ENCODE measurements around the gene CCDC85C. TPM values are rescaled to one million over a fixed set of nuclear protein-coding genes. Genes with fewer than 3 reads are reported as not detected.

The CCDC85C gene
- total and polyA plus RNA-seq, 10 of the 15 experiments (the other 5 are each of a cell fraction or from before 2014, with no cell fraction given): 0.03 to 3.6 (median 1.1) TPM

DNA sequence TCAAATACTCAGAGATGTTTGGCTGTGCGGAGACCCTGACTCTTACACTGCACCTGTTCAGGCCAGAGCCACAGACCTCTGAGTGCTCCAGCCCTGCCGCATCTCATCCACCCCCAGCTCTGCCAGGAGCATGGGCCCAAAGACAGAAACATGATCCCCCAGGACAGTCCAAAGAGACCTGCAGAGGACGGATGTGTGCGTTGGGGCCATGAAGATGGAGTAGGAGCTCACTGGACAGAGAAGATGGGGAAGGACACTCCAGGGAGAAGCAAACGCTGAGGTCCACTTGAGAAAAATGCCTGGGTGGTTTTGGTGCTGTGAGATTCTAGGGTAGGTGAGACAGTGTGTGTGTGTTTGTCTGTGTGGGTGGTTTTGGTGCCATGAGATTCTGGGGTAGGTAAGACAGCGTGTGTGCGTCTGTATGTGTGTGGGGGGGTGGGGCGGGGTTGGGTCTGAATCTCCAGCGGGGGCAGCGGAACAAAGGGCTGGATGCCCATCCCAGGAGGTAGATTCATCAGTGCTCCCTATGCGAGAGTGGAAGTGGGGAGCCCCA is 40.1 kb upstream of the CCDC85C start:
- no peak overlapping the region for H3K27ac ChIP-seq (ENCODE audit: control insufficient read depth, insufficient read depth)
- no TSS peak for BruUV-seq (replicated peaks)
- no peaks in the 10 kb centered on the region; a peak in 2 of 4 replicates for H3K27me3 ChIP-seq (replicated peaks in 1 of 2; ENCODE audit: control insufficient read depth in 2 of 2, insufficient read depth in 2 of 2, low read length in 1 of 2)
- no peak overlapping the region for H3K4me3 ChIP-seq
- ATAC-seq (no peak), FAIRE-seq (no peak), DNase-seq (ENCODE audit: low read depth, low spot score) (no peak)
- intact Hi-C loops (cut with micrococcal nuclease; ENCODE audit: unreplicated experiment) (no loop called here), in situ Hi-C loops (cut with MboI) (no loop called here)
- SMC1A ChIA-PET (ENCODE audit: uncharacterized antibody, unreplicated experiment): no interaction called here
- RAD21 ChIA-PET (ENCODE audit: unreplicated experiment): no interaction called here
- WGBS (ENCODE audit: insufficient coverage, insufficient replicate concordance, low lambda C conversion rate, missing lambda C conversion rate): 62% methylated on average over 11 of the region's 11 CpGs
- H3K36me3 ChIP-seq (ENCODE audit: control insufficient read depth in 2 of 2, insufficient read depth in 2 of 2, low read length in 1 of 2): no peaks in the 10 kb centered on the region
- H3K4me2 ChIP-seq (ENCODE audit: control insufficient read depth, insufficient read depth): no peak overlapping the region
- TF ChIP-seq SRF (IDR thresholded peaks at IDR 0.05; ENCODE audit: low read depth in 2 of 2, low read length in 2 of 2) (no peak), CBX3 (IDR thresholded peaks at IDR 0.05; ENCODE audit: borderline replicate concordance, low read depth) (no peak), ESRRA (IDR thresholded peaks at IDR 0.05; ENCODE audit: low read length) (no peak), FOXM1 (IDR thresholded peaks at IDR 0.05; ENCODE audit: low read depth, low read length) (no peak), ZNF24 (IDR thresholded peaks at IDR 0.05) (no peak), YY1 (IDR thresholded peaks at IDR 0.05; ENCODE audit: low read depth, low read length) (no peak), NRF1 (conservative IDR thresholded peaks at IDR 0.05; ENCODE audit: low read depth, low read length) (no peak), SIX5 (IDR thresholded peaks at IDR 0.05; ENCODE audit: low read depth, low read length, severe bottlenecking) (no peak), DPF2 (IDR thresholded peaks at IDR 0.05) (no peak)
- TF ChIP-seq, protein P1, sequence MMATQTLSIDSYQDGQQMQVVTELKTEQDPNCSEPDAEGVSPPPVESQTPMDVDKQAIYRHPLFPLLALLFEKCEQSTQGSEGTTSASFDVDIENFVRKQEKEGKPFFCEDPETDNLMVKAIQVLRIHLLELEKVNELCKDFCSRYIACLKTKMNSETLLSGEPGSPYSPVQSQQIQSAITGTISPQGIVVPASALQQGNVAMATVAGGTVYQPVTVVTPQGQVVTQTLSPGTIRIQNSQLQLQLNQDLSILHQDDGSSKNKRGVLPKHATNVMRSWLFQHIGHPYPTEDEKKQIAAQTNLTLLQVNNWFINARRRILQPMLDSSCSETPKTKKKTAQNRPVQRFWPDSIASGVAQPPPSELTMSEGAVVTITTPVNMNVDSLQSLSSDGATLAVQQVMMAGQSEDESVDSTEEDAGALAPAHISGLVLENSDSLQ (IDR thresholded peaks at IDR 0.05): no peak
- TF ChIP-seq, protein P2, sequence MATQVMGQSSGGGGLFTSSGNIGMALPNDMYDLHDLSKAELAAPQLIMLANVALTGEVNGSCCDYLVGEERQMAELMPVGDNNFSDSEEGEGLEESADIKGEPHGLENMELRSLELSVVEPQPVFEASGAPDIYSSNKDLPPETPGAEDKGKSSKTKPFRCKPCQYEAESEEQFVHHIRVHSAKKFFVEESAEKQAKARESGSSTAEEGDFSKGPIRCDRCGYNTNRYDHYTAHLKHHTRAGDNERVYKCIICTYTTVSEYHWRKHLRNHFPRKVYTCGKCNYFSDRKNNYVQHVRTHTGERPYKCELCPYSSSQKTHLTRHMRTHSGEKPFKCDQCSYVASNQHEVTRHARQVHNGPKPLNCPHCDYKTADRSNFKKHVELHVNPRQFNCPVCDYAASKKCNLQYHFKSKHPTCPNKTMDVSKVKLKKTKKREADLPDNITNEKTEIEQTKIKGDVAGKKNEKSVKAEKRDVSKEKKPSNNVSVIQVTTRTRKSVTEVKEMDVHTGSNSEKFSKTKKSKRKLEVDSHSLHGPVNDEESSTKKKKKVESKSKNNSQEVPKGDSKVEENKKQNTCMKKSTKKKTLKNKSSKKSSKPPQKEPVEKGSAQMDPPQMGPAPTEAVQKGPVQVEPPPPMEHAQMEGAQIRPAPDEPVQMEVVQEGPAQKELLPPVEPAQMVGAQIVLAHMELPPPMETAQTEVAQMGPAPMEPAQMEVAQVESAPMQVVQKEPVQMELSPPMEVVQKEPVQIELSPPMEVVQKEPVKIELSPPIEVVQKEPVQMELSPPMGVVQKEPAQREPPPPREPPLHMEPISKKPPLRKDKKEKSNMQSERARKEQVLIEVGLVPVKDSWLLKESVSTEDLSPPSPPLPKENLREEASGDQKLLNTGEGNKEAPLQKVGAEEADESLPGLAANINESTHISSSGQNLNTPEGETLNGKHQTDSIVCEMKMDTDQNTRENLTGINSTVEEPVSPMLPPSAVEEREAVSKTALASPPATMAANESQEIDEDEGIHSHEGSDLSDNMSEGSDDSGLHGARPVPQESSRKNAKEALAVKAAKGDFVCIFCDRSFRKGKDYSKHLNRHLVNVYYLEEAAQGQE (IDR thresholded peaks at IDR 0.05; ENCODE audit: low read depth, low read length): no peak
- TF ChIP-seq, protein P3, sequence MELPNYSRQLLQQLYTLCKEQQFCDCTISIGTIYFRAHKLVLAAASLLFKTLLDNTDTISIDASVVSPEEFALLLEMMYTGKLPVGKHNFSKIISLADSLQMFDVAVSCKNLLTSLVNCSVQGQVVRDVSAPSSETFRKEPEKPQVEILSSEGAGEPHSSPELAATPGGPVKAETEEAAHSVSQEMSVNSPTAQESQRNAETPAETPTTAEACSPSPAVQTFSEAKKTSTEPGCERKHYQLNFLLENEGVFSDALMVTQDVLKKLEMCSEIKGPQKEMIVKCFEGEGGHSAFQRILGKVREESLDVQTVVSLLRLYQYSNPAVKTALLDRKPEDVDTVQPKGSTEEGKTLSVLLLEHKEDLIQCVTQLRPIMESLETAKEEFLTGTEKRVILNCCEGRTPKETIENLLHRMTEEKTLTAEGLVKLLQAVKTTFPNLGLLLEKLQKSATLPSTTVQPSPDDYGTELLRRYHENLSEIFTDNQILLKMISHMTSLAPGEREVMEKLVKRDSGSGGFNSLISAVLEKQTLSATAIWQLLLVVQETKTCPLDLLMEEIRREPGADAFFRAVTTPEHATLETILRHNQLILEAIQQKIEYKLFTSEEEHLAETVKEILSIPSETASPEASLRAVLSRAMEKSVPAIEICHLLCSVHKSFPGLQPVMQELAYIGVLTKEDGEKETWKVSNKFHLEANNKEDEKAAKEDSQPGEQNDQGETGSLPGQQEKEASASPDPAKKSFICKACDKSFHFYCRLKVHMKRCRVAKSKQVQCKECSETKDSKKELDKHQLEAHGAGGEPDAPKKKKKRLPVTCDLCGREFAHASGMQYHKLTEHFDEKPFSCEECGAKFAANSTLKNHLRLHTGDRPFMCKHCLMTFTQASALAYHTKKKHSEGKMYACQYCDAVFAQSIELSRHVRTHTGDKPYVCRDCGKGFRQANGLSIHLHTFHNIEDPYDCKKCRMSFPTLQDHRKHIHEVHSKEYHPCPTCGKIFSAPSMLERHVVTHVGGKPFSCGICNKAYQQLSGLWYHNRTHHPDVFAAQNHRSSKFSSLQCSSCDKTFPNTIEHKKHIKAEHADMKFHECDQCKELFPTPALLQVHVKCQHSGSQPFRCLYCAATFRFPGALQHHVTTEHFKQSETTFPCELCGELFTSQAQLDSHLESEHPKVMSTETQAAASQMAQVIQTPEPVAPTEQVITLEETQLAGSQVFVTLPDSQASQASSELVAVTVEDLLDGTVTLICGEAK (IDR thresholded peaks at IDR 0.05; ENCODE audit: borderline replicate concordance): no peak
- H2AFZ ChIP-seq (ENCODE audit: control insufficient read depth, low read depth, low read length): no peak overlapping the region
- POLR2A ChIA-PET: no interaction called here
- H4K20me1 ChIP-seq (ENCODE audit: control insufficient read depth, insufficient read depth): no peaks in the 10 kb centered on the region
- CTCF ChIA-PET: no interaction called here
- no peaks in the 10 kb centered on the region; the same call in 2 of the 3 replicates for H3K9me3 ChIP-seq (replicated peaks; ENCODE audit: control insufficient read depth, insufficient read depth, low read length)
- no peak overlapping the region for H3K9ac ChIP-seq (ENCODE audit: control insufficient read depth, insufficient read depth, low read length)
- no peaks in the 10 kb centered on the region for H3K79me2 ChIP-seq (ENCODE audit: control insufficient read depth, insufficient read depth, low read length)
- H3K4me1 ChIP-seq (ENCODE audit: control insufficient read depth, insufficient read depth, low read length): no peaks in the 10 kb centered on the region

Data from GM12878 (cell line).